Mesendoderm (in vitro differentiated cells): ENCODE data around the gene PSMA4.

Experiments used
- DNase-seq: peaks from one replicate; pipeline ENCODE4 v3.0.0; 2013
- H2AK5ac ChIP-seq: 2 replicates; pipeline ENCODE4 v1.6.1; 2013; ENCODE audit warnings: low read length, inconsistent platforms
- H2BK120ac ChIP-seq: 2 replicates; pipeline ENCODE4 v1.6.1; 2013; ENCODE audit warnings: low read depth, mild to moderate bottlenecking, low read length, moderate library complexity, mixed read lengths
- H2BK15ac ChIP-seq: replicated peaks from 2 replicates; pipeline ENCODE4 v1.6.1; 2013; ENCODE audit warnings: low read depth, mild to moderate bottlenecking, moderate library complexity
- H2BK5ac ChIP-seq: 2 replicates; pipeline ENCODE4 v1.6.1; 2013; ENCODE audit warnings: low read length, inconsistent platforms
- H3K18ac ChIP-seq: 2 replicates; pipeline ENCODE4 v1.6.1; 2013; ENCODE audit warnings: mild to moderate bottlenecking, low read length, mixed read lengths
- H3K23ac ChIP-seq: one replicate; pipeline ENCODE4 v1.6.1; 2013; ENCODE audit warnings: low read length
- H3K27ac ChIP-seq: 2 replicates; pipeline ENCODE4 v1.5.1; 2013; ENCODE audit warnings: low read depth, mild to moderate bottlenecking, inconsistent platforms, low read length, moderate library complexity
- H3K27me3 ChIP-seq: 2 replicates; pipeline ENCODE4 v1.6.1; 2013; ENCODE audit warnings: low read length, control low read depth, mild to moderate bottlenecking, inconsistent platforms; ENCODE audit not compliant: insufficient read depth, poor library complexity
- H3K36me3 ChIP-seq: 2 replicates; pipeline ENCODE4 v1.6.1; 2013; ENCODE audit warnings: low read length, inconsistent platforms; ENCODE audit not compliant: control insufficient read depth, insufficient read depth
- H3K4ac ChIP-seq: one replicate; pipeline ENCODE4 v1.6.1; 2013; ENCODE audit warnings: low read depth, mild to moderate bottlenecking, low read length, moderate library complexity
- H3K4me1 ChIP-seq: 2 replicates; pipeline ENCODE4 v1.6.1; 2013; ENCODE audit warnings: low read depth, low read length, inconsistent platforms; ENCODE audit not compliant: control insufficient read depth
- H3K4me2 ChIP-seq: 2 replicates; pipeline ENCODE4 v1.6.1; 2013; ENCODE audit warnings: low read length
- H3K4me3 ChIP-seq: 2 replicates; pipeline ENCODE4 v1.5.1; 2013; ENCODE audit warnings: mild to moderate bottlenecking, low read length
- H3K56ac ChIP-seq: one replicate; pipeline ENCODE4 v1.6.1; 2013; ENCODE audit warnings: low read length
- H3K79me1 ChIP-seq: 2 replicates; pipeline ENCODE4 v1.6.1; 2013; ENCODE audit warnings: low read length, inconsistent platforms
- H3K79me2 ChIP-seq: 2 replicates; pipeline ENCODE4 v1.6.1; 2013; ENCODE audit warnings: mild to moderate bottlenecking, low read length; ENCODE audit not compliant: control insufficient read depth, insufficient read depth
- H3K9ac ChIP-seq: 2 replicates; pipeline ENCODE4 v1.6.1; 2013; ENCODE audit warnings: low read length, inconsistent platforms
- H4K5ac ChIP-seq: one replicate; pipeline ENCODE4 v1.6.1; 2013; ENCODE audit warnings: low read length
- H4K8ac ChIP-seq: one replicate; pipeline ENCODE4 v1.6.1; 2013; ENCODE audit warnings: low read depth, mild to moderate bottlenecking, control low read depth, low read length, moderate library complexity
- WGBS: extraction: QIAGEN DNeasy Blood & Tissue Kit; methylation state at CpG from one replicate; pipeline ENCODE4 v1.1.7; 2013; ENCODE audit warnings: low lambda C conversion rate, missing lambda C conversion rate; ENCODE audit not compliant: insufficient coverage; ENCODE audit errors: extremely low coverage; 5-methylcytosine and 5-hydroxymethylcytosine counted together

Gene PSMA4

GRCh38 chr15:78565951-78566774 lies 25.9 kb downstream of the PSMA4 start:
- Histone ChIP-seq H3K4me3 (peak overlapping the region; percentile 77), H3K18ac (peak overlapping the region; percentile 5), H2AK5ac (no peak overlapping the region), H3K79me1 (no peaks in the 10 kb centered on the region), H3K27me3 (no peaks in the 10 kb centered on the region), H3K9ac (peak overlapping the region; percentile 79), H3K4me2 (peak overlapping the region; percentile 85), H3K27ac (no peak overlapping the region), H2BK5ac (no peak overlapping the region), H3K4me1 (no peaks in the 10 kb centered on the region), H2BK15ac (no peak overlapping the region), H3K23ac (no peak overlapping the region), H2BK120ac (no peak overlapping the region), H3K36me3 (no peaks in the 10 kb centered on the region), H4K5ac (no peak overlapping the region), H3K4ac (no peak overlapping the region), H3K79me2 (no peaks in the 10 kb centered on the region), H4K8ac (no peak overlapping the region), H3K56ac (peak overlapping the region; percentile 87)
- peak; percentile 65 for DNase-seq
- no CpG with 5 or more reads among the region's 19 CpGs for WGBS

- no peak overlapping the region for H2BK120ac ChIP-seq
- no peak overlapping the region for H3K4ac ChIP-seq
- WGBS: no CpG with 5 or more reads among the region's 4 CpGs
- H3K27ac ChIP-seq: no peak overlapping the region
- H2AK5ac ChIP-seq: no peak overlapping the region
- H3K23ac ChIP-seq: no peak overlapping the region
- H3K4me3 ChIP-seq: no peak overlapping the region
- H3K36me3 ChIP-seq: no peaks in the 10 kb centered on the region
- no peaks in the 10 kb centered on the region for H3K4me1 ChIP-seq
- H3K4me2 ChIP-seq: no peak overlapping the region
- no peak overlapping the region for H3K18ac ChIP-seq
- no peak overlapping the region for H3K56ac ChIP-seq
- DNase-seq: no peak
- H3K27me3 ChIP-seq: no peaks in the 10 kb centered on the region
- H2BK15ac ChIP-seq: no peak overlapping the region
- H3K79me1 ChIP-seq: no peaks in the 10 kb centered on the region
- no peak overlapping the region for H4K5ac ChIP-seq
- no peaks in the 10 kb centered on the region for H3K79me2 ChIP-seq
- H4K8ac ChIP-seq: no peak overlapping the region
- H2BK5ac ChIP-seq: no peak overlapping the region
- H3K9ac ChIP-seq: no peak overlapping the region
These were observed 27.3 kb downstream of the PSMA4 start for GRCh38 chr15:78567531-78567930.

- Histone ChIP-seq H3K4me2 (no peak overlapping the region), H2AK5ac (no peak overlapping the region), H3K56ac (no peak overlapping the region), H3K9ac (no peak overlapping the region), H3K4me3 (no peak overlapping the region), H3K79me2 (no peaks in the 10 kb centered on the region), H2BK120ac (no peak overlapping the region), H3K79me1 (no peaks in the 10 kb centered on the region), H3K4me1 (no peaks in the 10 kb centered on the region), H3K27ac (no peak overlapping the region), H2BK15ac (no peak overlapping the region), H3K27me3 (no peaks in the 10 kb centered on the region), H3K18ac (no peak overlapping the region), H4K5ac (no peak overlapping the region), H4K8ac (no peak overlapping the region), H2BK5ac (no peak overlapping the region), H3K4ac (no peak overlapping the region), H3K36me3 (no peaks in the 10 kb centered on the region), H3K23ac (no peak overlapping the region)
- DNase-seq: peak; percentile 50
- WGBS: no CpG with 5 or more reads among the region's 2 CpGs
These were observed 30.5 kb downstream of the PSMA4 start for GRCh38 chr15:78570710-78571109.

- Histone ChIP-seq H3K4me1 (no peaks in the 10 kb centered on the region), H3K56ac (no peak overlapping the region), H4K5ac (no peak overlapping the region), H3K4me2 (no peak overlapping the region), H3K23ac (no peak overlapping the region), H3K4me3 (no peak overlapping the region), H3K27ac (no peak overlapping the region), H3K36me3 (no peaks in the 10 kb centered on the region), H3K79me1 (no peaks in the 10 kb centered on the region), H3K4ac (no peak overlapping the region), H4K8ac (no peak overlapping the region), H3K79me2 (no peaks in the 10 kb centered on the region), H3K27me3 (no peaks in the 10 kb centered on the region), H2BK15ac (no peak overlapping the region), H2BK5ac (no peak overlapping the region), H3K18ac (no peak overlapping the region), H2BK120ac (no peak overlapping the region), H3K9ac (no peak overlapping the region), H2AK5ac (no peak overlapping the region)
- WGBS: no CpG with 5 or more reads among the region's 4 CpGs
- no peak for DNase-seq
These were observed 31.1 kb downstream of the PSMA4 start for GRCh38 chr15:78571382-78571781.

- no peak overlapping the region for H3K4me3 ChIP-seq
- no peak overlapping the region for H4K5ac ChIP-seq
- no peaks in the 10 kb centered on the region for H3K79me1 ChIP-seq
- H3K4me1 ChIP-seq: no peaks in the 10 kb centered on the region
- H3K4ac ChIP-seq: no peak overlapping the region
- H3K18ac ChIP-seq: no peak overlapping the region
- H3K79me2 ChIP-seq: no peaks in the 10 kb centered on the region
- whole genome bisulfite sequencing: no CpG with 5 or more reads among the region's 4 CpGs
- H2BK5ac ChIP-seq: no peak overlapping the region
- no peak overlapping the region for H2BK15ac ChIP-seq
- H3K4me2 ChIP-seq: no peak overlapping the region
- H2BK120ac ChIP-seq: no peak overlapping the region
- H3K9ac ChIP-seq: no peak overlapping the region
- no peaks in the 10 kb centered on the region for H3K36me3 ChIP-seq
- H2AK5ac ChIP-seq: no peak overlapping the region
- H3K23ac ChIP-seq: no peak overlapping the region
- H4K8ac ChIP-seq: no peak overlapping the region
- DNase-seq: no peak
- no peaks in the 10 kb centered on the region for H3K27me3 ChIP-seq
- H3K56ac ChIP-seq: no peak overlapping the region
- H3K27ac ChIP-seq: no peak overlapping the region
These were observed 33.2 kb downstream of the PSMA4 start for GRCh38 chr15:78573416-78573815.

GRCh38 chr15:78574944-78575343 lies 34.7 kb downstream of the PSMA4 start:
- DNase-seq: no peak
- Histone ChIP-seq H3K27me3 (no peaks in the 10 kb centered on the region), H3K36me3 (no peaks in the 10 kb centered on the region), H2BK15ac (no peak overlapping the region), H3K4me3 (no peak overlapping the region), H3K4me2 (no peak overlapping the region), H2BK5ac (no peak overlapping the region), H4K8ac (no peak overlapping the region), H3K4ac (no peak overlapping the region), H3K79me1 (no peaks in the 10 kb centered on the region), H3K79me2 (no peaks in the 10 kb centered on the region), H3K27ac (no peak overlapping the region), H3K18ac (no peak overlapping the region), H3K4me1 (no peaks in the 10 kb centered on the region), H2AK5ac (no peak overlapping the region), H2BK120ac (no peak overlapping the region), H4K5ac (no peak overlapping the region), H3K9ac (no peak overlapping the region), H3K56ac (no peak overlapping the region), H3K23ac (no peak overlapping the region)
- WGBS: no CpG with 5 or more reads among the region's 1 CpG
